Measurements from ENCODE around the gene PC. TPM values are rescaled to one million over a fixed set of nuclear protein-coding genes. Genes with fewer than 3 reads are reported as not detected.

PC gene
- total and polyA plus RNA-seq, 2 experiments from 2014 or later = 18.3 to 21.7 TPM

DNA sequence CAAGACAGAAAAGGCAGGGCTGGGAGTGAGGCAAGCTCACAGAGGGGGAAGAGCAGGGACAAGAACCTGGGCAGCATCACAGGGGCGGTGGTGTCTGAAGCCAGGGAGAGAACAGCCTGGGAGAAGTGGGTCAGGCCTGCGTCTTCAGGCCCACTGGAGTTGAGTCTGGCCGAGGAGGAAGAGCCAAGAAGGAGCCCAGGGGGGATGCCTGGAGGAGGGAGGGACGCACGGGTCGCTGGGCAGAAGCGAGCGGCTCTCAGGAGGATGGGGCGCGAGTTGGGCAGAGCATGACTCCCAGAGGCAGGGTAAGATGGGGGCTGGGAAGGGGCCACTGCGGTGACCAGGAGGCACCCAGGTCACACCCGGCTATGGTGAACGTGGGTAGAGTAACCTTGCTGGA is 82.8 kb downstream of the PC start:
- DNase-seq (ENCODE audit: low spot score) = no peak
- peaks cover 16% of the 10 kb centered on the region for H3K4me1 Mint-ChIP-seq
- no peaks in the 10 kb centered on the region for H3K9me3 Mint-ChIP-seq
- no peak overlapping the region for H3K4me2 ChIP-seq
- no peaks in the 10 kb centered on the region for H3K79me2 ChIP-seq (replicated peaks; ENCODE audit: insufficient read depth)
- no peaks in the 10 kb centered on the region for H3K36me3 Mint-ChIP-seq (ENCODE audit: low read depth)
- H3F3A ChIP-seq (replicated peaks; ENCODE audit: low read depth) = no peaks in the 10 kb centered on the region
- H3K27ac Mint-ChIP-seq = no peak overlapping the region
- no peak overlapping the region for H3K27ac ChIP-seq (ENCODE audit: low read depth)
- H3K9me2 ChIP-seq (ENCODE audit: insufficient read depth) = no peaks in the 10 kb centered on the region
- no peaks in the 10 kb centered on the region for H3K27me3 ChIP-seq (ENCODE audit: insufficient read depth)
- ATAC-seq = no peak
- no peak overlapping the region for H3K4me3 ChIP-seq
- H3K4me1 ChIP-seq (ENCODE audit: insufficient read depth) = no peaks in the 10 kb centered on the region; the same call in 1 of the 2 replicates
- no peak overlapping the region for H2AFZ ChIP-seq
- H3K36me3 ChIP-seq (ENCODE audit: insufficient read depth) = no peaks in the 10 kb centered on the region
- H3K27me3 Mint-ChIP-seq (ENCODE audit: insufficient read depth, low read depth, poor library complexity) = peaks cover 4% of the 10 kb centered on the region
- TF ChIP-seq, protein P1, sequence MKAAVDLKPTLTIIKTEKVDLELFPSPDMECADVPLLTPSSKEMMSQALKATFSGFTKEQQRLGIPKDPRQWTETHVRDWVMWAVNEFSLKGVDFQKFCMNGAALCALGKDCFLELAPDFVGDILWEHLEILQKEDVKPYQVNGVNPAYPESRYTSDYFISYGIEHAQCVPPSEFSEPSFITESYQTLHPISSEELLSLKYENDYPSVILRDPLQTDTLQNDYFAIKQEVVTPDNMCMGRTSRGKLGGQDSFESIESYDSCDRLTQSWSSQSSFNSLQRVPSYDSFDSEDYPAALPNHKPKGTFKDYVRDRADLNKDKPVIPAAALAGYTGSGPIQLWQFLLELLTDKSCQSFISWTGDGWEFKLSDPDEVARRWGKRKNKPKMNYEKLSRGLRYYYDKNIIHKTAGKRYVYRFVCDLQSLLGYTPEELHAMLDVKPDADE (IDR thresholded peaks at IDR 0.05) = no peak
- TF ChIP-seq ZNF114 (CRISPR knock-in tag; IDR thresholded peaks at IDR 0.05) = no peak
- TF ChIP-seq REST (IDR thresholded peaks at IDR 0.05; ENCODE audit: unreplicated experiment) = no peak
- no peak for TF ChIP-seq EZH2 (IDR thresholded peaks at IDR 0.05; ENCODE audit: low read depth, unreplicated experiment)
- TF ChIP-seq, protein P2, sequence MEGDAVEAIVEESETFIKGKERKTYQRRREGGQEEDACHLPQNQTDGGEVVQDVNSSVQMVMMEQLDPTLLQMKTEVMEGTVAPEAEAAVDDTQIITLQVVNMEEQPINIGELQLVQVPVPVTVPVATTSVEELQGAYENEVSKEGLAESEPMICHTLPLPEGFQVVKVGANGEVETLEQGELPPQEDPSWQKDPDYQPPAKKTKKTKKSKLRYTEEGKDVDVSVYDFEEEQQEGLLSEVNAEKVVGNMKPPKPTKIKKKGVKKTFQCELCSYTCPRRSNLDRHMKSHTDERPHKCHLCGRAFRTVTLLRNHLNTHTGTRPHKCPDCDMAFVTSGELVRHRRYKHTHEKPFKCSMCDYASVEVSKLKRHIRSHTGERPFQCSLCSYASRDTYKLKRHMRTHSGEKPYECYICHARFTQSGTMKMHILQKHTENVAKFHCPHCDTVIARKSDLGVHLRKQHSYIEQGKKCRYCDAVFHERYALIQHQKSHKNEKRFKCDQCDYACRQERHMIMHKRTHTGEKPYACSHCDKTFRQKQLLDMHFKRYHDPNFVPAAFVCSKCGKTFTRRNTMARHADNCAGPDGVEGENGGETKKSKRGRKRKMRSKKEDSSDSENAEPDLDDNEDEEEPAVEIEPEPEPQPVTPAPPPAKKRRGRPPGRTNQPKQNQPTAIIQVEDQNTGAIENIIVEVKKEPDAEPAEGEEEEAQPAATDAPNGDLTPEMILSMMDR (conservative IDR thresholded peaks at IDR 0.05; ENCODE audit: low read depth in 2 of 2) = no peak
- no peak for TF ChIP-seq NANOG (IDR thresholded peaks at IDR 0.05; ENCODE audit: borderline replicate concordance)
- TF ChIP-seq ZNF331 (CRISPR knock-in tag; IDR thresholded peaks at IDR 0.05; ENCODE audit: low read depth) = no peak
- no peak for TF ChIP-seq EZH2phosphoT487 (IDR thresholded peaks at IDR 0.05; ENCODE audit: unreplicated experiment)
- no peak for TF ChIP-seq POLR2AphosphoS5 (IDR thresholded peaks at IDR 0.05; ENCODE audit: low read depth)
- no peaks in the 10 kb centered on the region for H4K20me1 ChIP-seq (replicated peaks; ENCODE audit: insufficient read depth)
- no peak overlapping the region; the same call in 2 of the 3 replicates for H3K4me3 Mint-ChIP-seq

DNA sequence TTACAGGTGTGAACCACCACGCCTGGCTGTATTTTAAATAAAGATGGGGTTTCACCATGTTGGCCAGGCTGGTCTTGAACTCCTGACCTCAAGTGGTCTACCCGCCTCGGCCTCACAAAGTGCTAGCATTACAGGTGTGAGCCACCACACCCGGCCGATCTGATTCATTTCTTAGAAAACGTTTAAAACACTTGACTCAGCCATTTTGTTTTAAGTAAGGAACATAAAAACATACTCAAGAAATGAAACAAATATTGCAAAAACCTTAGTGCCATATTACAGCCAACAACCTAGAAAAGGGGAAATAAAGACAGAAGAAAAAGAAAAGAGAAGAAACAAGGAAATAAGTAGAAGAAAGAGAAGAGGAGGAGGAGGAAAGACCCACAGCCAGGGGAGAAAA is 84.0 kb downstream of the PC start:
- Histone ChIP-seq H3F3A (replicated peaks; ENCODE audit: low read depth) (no peaks in the 10 kb centered on the region), H3K79me2 (replicated peaks; ENCODE audit: insufficient read depth) (no peaks in the 10 kb centered on the region), H4K20me1 (replicated peaks; ENCODE audit: insufficient read depth) (no peaks in the 10 kb centered on the region), H3K36me3 (ENCODE audit: insufficient read depth) (no peaks in the 10 kb centered on the region), H3K9me2 (ENCODE audit: insufficient read depth) (no peaks in the 10 kb centered on the region), H3K27ac (ENCODE audit: low read depth) (no peak overlapping the region), H3K27me3 (ENCODE audit: insufficient read depth) (no peaks in the 10 kb centered on the region), H3K4me1 (ENCODE audit: insufficient read depth) (no peaks in the 10 kb centered on the region), H3K4me3 (no peak overlapping the region), H3K4me2 (no peak overlapping the region), H2AFZ (no peak overlapping the region)
- Mint-ChIP-seq H3K9me3 (no peaks in the 10 kb centered on the region), H3K27ac (no peak overlapping the region), H3K4me1 (peaks cover 11% of the 10 kb centered on the region), H3K4me3 (no peak overlapping the region), H3K27me3 (ENCODE audit: insufficient read depth, low read depth, poor library complexity) (peaks cover 8% of the 10 kb centered on the region), H3K36me3 (ENCODE audit: low read depth) (no peaks in the 10 kb centered on the region)
- ATAC-seq (no peak), DNase-seq (ENCODE audit: low spot score) (no peak)
- no peak for TF ChIP-seq STAT1 (IDR thresholded peaks at IDR 0.05; ENCODE audit: unreplicated experiment)
- TF ChIP-seq EZH2 (IDR thresholded peaks at IDR 0.05; ENCODE audit: low read depth, unreplicated experiment) = no peak
- no peak for TF ChIP-seq POLR2AphosphoS5 (IDR thresholded peaks at IDR 0.05; ENCODE audit: low read depth)
- TF ChIP-seq JUNB (IDR thresholded peaks at IDR 0.05; ENCODE audit: unreplicated experiment) = no peak
- TF ChIP-seq REST (IDR thresholded peaks at IDR 0.05; ENCODE audit: unreplicated experiment) = no peak
- no peak for TF ChIP-seq CREB1 (CRISPR knock-in tag; IDR thresholded peaks at IDR 0.05; ENCODE audit: low read depth)
- TF ChIP-seq, protein P2 (conservative IDR thresholded peaks at IDR 0.05; ENCODE audit: low read depth in 2 of 2) = no peak
- TF ChIP-seq ZNF331 (CRISPR knock-in tag; IDR thresholded peaks at IDR 0.05; ENCODE audit: low read depth) = no peak
- TF ChIP-seq NANOG (IDR thresholded peaks at IDR 0.05; ENCODE audit: borderline replicate concordance) = no peak
